Keratinocyte (primary cell): ENCODE data around the gene ARL13B.

ENCODE experiments used
- CTCF ChIP-seq, 3 experiments: IDR thresholded peaks in 1 of 3; conservative IDR thresholded peaks in 1 of 3; optimal IDR thresholded peaks in 1 of 3; 2 replicates in 2 of 3; 3 replicates in 1 of 3; pipeline versions ENCODE3 to v1.5.1; 2011; ENCODE audit warnings: low read length in 3 of 3, mild to moderate bottlenecking in 3 of 3, moderate library complexity in 2 of 3, control low read depth in 1 of 3, inconsistent platforms in 1 of 3; ENCODE audit not compliant: insufficient read depth in 2 of 3; ENCODE audit errors: extremely low read depth in 1 of 3
- EZH2 ChIP-seq: IDR thresholded peaks from one replicate; pipeline ENCODE4 v1.6.1; 2012; ENCODE audit warnings: inconsistent platforms, mild to moderate bottlenecking, low read length, moderate library complexity

- TF ChIP-seq CTCF (optimal IDR thresholded peaks at IDR 0.05 in 1 of 3, IDR thresholded peaks at IDR 0.05 in 1 of 3, conservative IDR thresholded peaks at IDR 0.05 in 1 of 3; ENCODE audit: extremely low read depth in 1 of 3, insufficient read depth in 2 of 3, low read length in 3 of 3) (no peak), EZH2 (no peak)
Observed at GRCh38 chr3:93979850-93980676, at the start of gene ARL13B.
